Measurements from ENCODE around the gene IGFBP7. TPM values are rescaled to one million over a fixed set of nuclear protein-coding genes. Genes with fewer than 3 reads are reported as not detected.
"Not testable (repeated sequence)": the region's sequence is repeated elsewhere in the genome, so short reads cannot be mapped to it uniquely, and the experiment has no call there.

Gene IGFBP7
- total RNA-seq, 2 donors from 2014 or later: 1,930 to 2,920 TPM

- intact Hi-C loops (cut with DNase I): no loop called here
Observed at GRCh38 chr4:57059890-57060716, 50.1 kb downstream of the IGFBP7 start.

DNA sequence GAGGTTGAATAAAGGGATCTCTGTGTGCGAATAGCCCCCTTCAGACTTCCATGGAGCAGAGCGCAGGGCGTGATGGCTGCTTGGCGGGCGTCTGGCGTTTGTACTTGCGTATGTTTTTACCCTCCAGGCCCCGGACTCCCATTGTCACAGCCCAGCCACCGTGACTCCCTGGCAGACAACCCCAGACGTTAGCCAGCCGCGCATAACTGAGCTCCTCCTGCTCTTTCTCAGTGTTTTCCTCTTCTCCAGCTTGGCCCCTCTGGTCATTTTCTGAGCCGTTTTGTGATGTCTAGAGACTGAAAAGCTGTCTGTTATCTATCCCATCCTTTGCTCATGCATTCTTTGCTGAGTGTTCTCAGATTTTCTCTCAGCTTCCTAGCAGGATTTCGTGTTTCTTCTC, 54.3 kb downstream of the IGFBP7 start:
- no peak for DNase-seq (ENCODE audit: low spot score)
- intact Hi-C loops (cut with DNase I): loop anchor here in 1 of 2 donors (2.0 kb wide), 1 partner anchor 49 kb away; no protein-coding TSS in a partner anchor

More at GRCh38 chr4:57059890-57060716, 50.1 kb downstream of the IGFBP7 start:
- no peak for DNase-seq (ENCODE audit: low spot score)

- intact Hi-C loops (cut with DNase I): no loop called here
- no peak for DNase-seq (ENCODE audit: low spot score)
Observed at GRCh38 chr4:57053508-57053907, 56.7 kb downstream of the IGFBP7 start.

DNA sequence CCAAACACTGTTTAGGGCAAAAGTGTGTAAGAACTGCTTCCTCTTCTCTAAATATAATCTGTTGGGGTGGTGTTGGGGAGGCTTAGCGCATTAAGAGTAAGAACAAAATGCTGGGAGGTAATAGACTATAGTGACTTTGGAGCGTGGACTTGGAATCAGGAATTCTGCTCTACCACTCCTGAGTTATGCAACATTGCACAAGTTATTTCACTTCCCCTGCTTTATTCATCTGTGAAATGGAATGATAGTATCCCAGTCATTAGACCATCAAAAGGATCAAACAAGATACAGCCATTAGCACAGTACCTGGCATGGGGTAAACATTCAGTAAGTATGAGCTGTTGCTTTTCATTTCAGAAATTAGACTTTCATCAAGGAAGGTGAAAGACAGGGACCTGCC, 58.7 kb downstream of the IGFBP7 start:
- intact Hi-C loops (cut with DNase I): no loop called here
- no peak for DNase-seq (ENCODE audit: low spot score)

- no peak for DNase-seq (ENCODE audit: low spot score)
- intact Hi-C loops (cut with DNase I): no loop called here
Observed at GRCh38 chr4:57051095-57051494, 59.1 kb downstream of the IGFBP7 start.

- intact Hi-C loops (cut with DNase I): no loop called here
- DNase-seq (ENCODE audit: low spot score): no peak
Observed at GRCh38 chr4:57048590-57049304, 61.4 kb downstream of the IGFBP7 start.

GRCh38 chr4:57047046-57047445, 63.1 kb downstream of the IGFBP7 start:
- DNase-seq (ENCODE audit: low spot score); intact Hi-C loops (cut with DNase I): not testable (repeated sequence)

- intact Hi-C loops (cut with DNase I): loop anchor here (5.0 kb wide), 2 partner anchors 32 to 62 kb away; no protein-coding TSS in a partner anchor
- no peak for DNase-seq (ENCODE audit: low spot score)
Observed at GRCh38 chr4:57044996-57045395, 65.2 kb downstream of the IGFBP7 start.

GRCh38 chr4:57044279-57044678, 65.9 kb downstream of the IGFBP7 start:
- intact Hi-C loops (cut with DNase I): loop anchor here (5.0 kb wide), 2 partner anchors 33 to 63 kb away; no protein-coding TSS in a partner anchor

DNA sequence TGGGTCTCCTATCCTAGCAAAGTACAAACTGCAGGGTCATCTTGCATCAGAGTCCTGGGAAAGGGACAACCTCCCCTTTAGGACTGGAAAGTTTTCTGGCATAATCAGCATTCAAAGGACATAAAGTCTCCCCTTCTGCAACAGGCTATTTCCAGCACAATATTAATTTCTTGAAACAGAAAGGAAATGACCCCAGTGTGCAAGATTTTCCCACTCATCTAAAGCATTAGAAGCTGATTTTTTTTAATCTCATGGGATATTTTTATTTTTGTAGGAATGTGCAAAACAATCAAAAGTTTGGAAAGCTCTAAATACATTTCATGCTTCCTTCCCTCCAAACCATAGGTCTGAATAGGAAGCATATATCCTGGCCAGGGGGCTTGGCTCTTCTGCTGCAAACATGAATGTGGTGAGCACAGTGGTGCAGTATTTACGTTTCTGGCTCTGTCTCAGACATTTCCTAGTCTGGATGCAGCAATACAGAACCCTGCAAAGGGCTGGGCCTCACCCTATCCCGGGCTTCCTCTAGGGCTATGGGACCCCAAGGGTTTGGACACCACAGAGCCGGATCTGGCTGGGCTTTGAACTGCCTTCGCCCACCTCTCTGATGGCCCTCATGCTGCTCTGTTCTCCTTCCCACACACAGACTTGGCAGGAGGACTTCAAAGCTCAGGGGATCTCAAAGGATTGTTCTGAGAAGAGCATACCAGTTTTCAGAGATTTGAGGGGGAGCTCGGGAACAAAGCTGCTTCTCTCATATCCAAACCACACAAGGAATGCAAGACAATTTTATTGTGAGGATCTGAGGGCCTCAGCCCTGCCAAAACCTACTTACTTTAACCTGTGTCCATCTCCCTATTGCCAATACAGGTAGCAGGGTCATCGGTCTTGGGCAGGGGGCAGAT, 66.6 kb downstream of the IGFBP7 start:
- intact Hi-C loops (cut with DNase I): loop anchor here (5.0 kb wide), 2 partner anchors 34 to 64 kb away; no protein-coding TSS in a partner anchor
- DNase-seq (ENCODE audit: low spot score): no peak

More at GRCh38 chr4:57044279-57044678, 65.9 kb downstream of the IGFBP7 start:
- DNase-seq (ENCODE audit: low spot score): no peak

DNA sequence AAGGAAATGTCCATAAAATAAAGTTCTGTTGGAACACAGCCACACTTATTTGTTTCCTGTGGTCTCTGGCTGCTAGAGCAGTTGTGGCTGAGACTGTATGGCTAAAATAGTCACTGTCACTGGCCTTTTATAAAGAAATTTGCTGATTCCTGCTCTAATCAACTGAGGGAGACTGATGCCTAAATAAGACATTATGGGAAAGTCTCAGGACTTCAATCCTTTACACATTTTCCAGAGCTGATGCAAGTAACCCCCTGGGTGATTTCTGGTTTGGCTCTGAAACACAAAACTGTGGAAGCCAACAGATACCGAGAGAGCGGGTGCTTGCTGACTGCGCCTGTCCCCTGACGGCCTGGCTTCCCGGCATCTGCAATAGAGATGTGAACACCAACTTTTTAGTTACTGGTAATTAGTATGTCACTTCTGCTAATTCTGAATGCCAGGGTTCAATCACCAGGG, 67.4 kb downstream of the IGFBP7 start:
- peak; percentile 92 for DNase-seq (ENCODE audit: low spot score)
- intact Hi-C loops (cut with DNase I): loop anchor here (5.0 kb wide), 2 partner anchors 35 to 65 kb away; no protein-coding TSS in a partner anchor

GRCh38 chr4:57041020-57041419, 69.2 kb downstream of the IGFBP7 start:
- intact Hi-C loops (cut with DNase I): loop anchor here (5.0 kb wide), 2 partner anchors 36 to 66 kb away; no protein-coding TSS in a partner anchor
- no peak for DNase-seq (ENCODE audit: low spot score)

GRCh38 chr4:57040510-57040909, 69.7 kb downstream of the IGFBP7 start:
- no peak for DNase-seq (ENCODE audit: low spot score)
- intact Hi-C loops (cut with DNase I): loop anchor here (5.0 kb wide), 2 partner anchors 37 to 67 kb away; no protein-coding TSS in a partner anchor

DNA sequence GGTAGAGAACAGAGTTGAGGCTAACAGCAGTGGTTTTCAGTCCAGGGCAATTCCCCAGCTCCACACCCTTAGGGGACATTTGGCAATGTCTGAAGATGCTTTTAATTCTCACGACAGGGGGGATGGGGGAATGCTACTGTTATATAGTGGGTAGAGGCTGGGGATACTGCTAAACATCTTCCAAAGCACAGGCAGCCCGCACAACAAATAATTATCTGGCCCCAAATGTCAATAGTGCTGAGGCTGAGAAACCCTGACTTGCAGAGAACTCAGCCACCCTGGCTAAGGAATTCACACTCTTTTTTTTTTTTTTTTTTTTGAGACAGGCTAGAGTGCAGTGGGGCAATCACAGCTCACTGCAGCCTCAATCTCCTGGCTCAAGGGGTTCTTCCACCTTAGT, 70.8 kb downstream of the IGFBP7 start:
- intact Hi-C loops (cut with DNase I): no loop called here
- no peak for DNase-seq (ENCODE audit: low spot score)

DNA sequence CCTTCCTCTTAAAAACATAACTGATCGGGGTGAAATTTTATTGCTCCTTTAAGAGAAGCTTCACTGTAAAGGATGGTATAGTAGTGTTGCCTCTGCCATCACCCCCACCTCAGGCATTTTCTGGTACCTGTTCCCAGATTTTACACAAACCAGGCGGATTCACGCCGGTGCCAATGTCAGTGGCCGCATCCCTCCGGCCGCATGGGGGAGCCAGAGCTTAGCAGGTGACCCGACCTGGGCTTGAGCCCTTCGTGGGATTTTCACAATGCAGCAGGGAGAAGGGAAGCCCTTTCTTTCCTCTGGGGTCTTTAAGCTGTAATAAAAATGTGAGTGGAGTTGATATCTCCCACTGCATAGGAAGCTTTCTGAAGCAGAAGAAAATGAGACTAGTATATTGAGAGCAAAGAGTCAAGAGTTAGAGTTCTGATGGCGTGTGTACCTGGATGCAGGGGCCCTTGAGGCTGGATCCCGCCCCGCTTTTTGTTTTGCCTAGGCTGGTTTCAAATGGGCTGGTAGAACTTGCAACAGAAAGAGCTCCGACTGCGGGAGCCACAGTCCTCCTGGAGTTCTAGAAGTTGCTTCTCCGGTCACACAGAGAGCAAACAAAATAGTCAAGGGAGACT, 72.1 kb downstream of the IGFBP7 start:
- DNase-seq (ENCODE audit: low spot score): peak; percentile 86
- intact Hi-C loops (cut with DNase I): no loop called here

- intact Hi-C loops (cut with DNase I): no loop called here
Observed at GRCh38 chr4:57034520-57034919, 75.7 kb downstream of the IGFBP7 start.

GRCh38 chr4:57023104-57023503, 87.1 kb downstream of the IGFBP7 start:
- no peak for DNase-seq (ENCODE audit: low spot score)
- intact Hi-C loops (cut with DNase I): no loop called here

More at GRCh38 chr4:57034520-57034919, 75.7 kb downstream of the IGFBP7 start:
- DNase-seq (ENCODE audit: low spot score): no peak

- intact Hi-C loops (cut with DNase I): no loop called here
- DNase-seq (ENCODE audit: low spot score): no peak
Observed at GRCh38 chr4:57020467-57021101, 89.6 kb downstream of the IGFBP7 start.

All from posterior vena cava (tissue), 2 donors.